Fibroblast of the aortic adventitia (primary cell): ENCODE results near the gene NISCH. TPM values are rescaled to one million over a fixed set of nuclear protein-coding genes. Genes with fewer than 3 reads are reported as not detected.

ENCODE experiments used
- DNase-seq: peaks from one replicate; pipeline ENCODE4 v3.0.0-alpha.2; 2010; ENCODE audit warnings: low read depth
- H3K4me3 ChIP-seq: 2 replicates; pipeline ENCODE4 v1.5.1; 2011; ENCODE audit warnings: low read depth, mild to moderate bottlenecking, control low read depth, low read length, moderate library complexity
- CTCF ChIP-seq: IDR thresholded peaks from 2 replicates; pipeline ENCODE4 v1.5.1; 2011; ENCODE audit warnings: mild to moderate bottlenecking, low read length, control low read depth, inconsistent platforms; ENCODE audit not compliant: insufficient read depth
- total RNA-seq: library from RNA; depleted of rRNA; stranded (reverse); fragments of >200 nt; gene quantifications from 2 replicates; pipeline ENCODE4 v1.2.3, GENCODE V29; 2012; ENCODE audit warnings: low replicate concordance

The NISCH gene
- total RNA-seq, 1 donor, result 52.7 TPM

- no peak for TF ChIP-seq CTCF
- peak overlapping the region; percentile 74 for H3K4me3 ChIP-seq
- peak; percentile 38 for DNase-seq
Observed at GRCh38 chr3:52532517-52532837, 77.1 kb downstream of the NISCH start.

- peak overlapping the region; percentile 74 for H3K4me3 ChIP-seq
- no peak for TF ChIP-seq CTCF
- DNase-seq, result no peak
Observed at GRCh38 chr3:52532838-52533622, 77.6 kb downstream of the NISCH start.

- no peak for TF ChIP-seq CTCF
- peak within 1 kb of the TSS; percentile 74 for H3K4me3 ChIP-seq
- peak; percentile 44 for DNase-seq
Observed at GRCh38 chr3:52533623-52534280, 78.3 kb downstream of the NISCH start, which contains the start of gene NT5DC2. TSS of gene NT5DC2 (minus strand) at chr3:52533857. CDS start at chr3:52533737, 120 bp downstream.

- TF ChIP-seq CTCF, result no peak
- peak overlapping the region; percentile 66 for H3K4me3 ChIP-seq
- peak; percentile 19 for DNase-seq
Observed at GRCh38 chr3:52534281-52535183, 79.1 kb downstream of the NISCH start.

GRCh38 chr3:52535411-52536111 is 80.2 kb downstream of the NISCH start:
- H3K4me3 ChIP-seq, result no peak overlapping the region
- no peak for DNase-seq
- no peak for TF ChIP-seq CTCF

GRCh38 chr3:52536112-52536368 is 80.6 kb downstream of the NISCH start:
- no peak for DNase-seq
- peak overlapping the region; percentile 50 for H3K4me3 ChIP-seq
- TF ChIP-seq CTCF, result no peak
